GM12864 (cell line): ENCODE measurements around the gene OSTN.
"Not testable (repeated sequence)": the region's sequence is repeated elsewhere in the genome, so short reads cannot be mapped to it uniquely, and the experiment has no call there.

Experiments
- DNase-seq: peaks from one replicate; pipeline ENCODE4 v3.0.0-alpha.2; 2011; ENCODE audit warnings: low read depth
- H3K4me3 ChIP-seq: 2 replicates; pipeline ENCODE4 v1.5.1; 2011; ENCODE audit warnings: mild to moderate bottlenecking, low read depth, low read length, control low read depth
- TF ChIP-seq, protein P1 (sequence below): IDR thresholded peaks from 2 replicates; pipeline ENCODE4 v1.5.1; 2011; ENCODE audit warnings: low read depth, mild to moderate bottlenecking, moderate library complexity, low read length, control low read depth, inconsistent platforms; ENCODE audit errors: missing control alignments

The OSTN gene

GRCh38 chr3:191169566-191169965 is 29.5 kb upstream of the OSTN start:
- no peak for DNase-seq
- no peak overlapping the region for H3K4me3 ChIP-seq
- TF ChIP-seq, protein P1, sequence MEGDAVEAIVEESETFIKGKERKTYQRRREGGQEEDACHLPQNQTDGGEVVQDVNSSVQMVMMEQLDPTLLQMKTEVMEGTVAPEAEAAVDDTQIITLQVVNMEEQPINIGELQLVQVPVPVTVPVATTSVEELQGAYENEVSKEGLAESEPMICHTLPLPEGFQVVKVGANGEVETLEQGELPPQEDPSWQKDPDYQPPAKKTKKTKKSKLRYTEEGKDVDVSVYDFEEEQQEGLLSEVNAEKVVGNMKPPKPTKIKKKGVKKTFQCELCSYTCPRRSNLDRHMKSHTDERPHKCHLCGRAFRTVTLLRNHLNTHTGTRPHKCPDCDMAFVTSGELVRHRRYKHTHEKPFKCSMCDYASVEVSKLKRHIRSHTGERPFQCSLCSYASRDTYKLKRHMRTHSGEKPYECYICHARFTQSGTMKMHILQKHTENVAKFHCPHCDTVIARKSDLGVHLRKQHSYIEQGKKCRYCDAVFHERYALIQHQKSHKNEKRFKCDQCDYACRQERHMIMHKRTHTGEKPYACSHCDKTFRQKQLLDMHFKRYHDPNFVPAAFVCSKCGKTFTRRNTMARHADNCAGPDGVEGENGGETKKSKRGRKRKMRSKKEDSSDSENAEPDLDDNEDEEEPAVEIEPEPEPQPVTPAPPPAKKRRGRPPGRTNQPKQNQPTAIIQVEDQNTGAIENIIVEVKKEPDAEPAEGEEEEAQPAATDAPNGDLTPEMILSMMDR: no peak

DNA sequence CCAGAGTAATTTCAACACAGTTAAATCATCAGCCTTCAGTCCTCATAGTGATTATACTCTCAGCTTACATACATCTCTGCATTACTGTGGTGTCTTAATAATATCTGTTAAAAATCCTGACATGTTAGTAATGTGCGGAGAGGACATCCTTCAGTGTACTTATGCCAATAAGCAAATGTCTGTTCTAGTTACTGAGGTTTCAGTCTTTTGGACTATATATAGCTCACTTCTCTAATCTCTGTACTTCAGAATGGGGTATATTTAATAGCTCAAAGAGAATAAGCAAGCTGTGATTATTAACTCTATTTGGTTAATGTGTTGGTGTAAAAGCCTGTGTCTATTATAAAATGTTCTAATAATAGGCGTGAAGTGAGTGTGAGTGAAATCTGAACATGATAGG is 28.9 kb upstream of the OSTN start:
- no peak overlapping the region for H3K4me3 ChIP-seq
- TF ChIP-seq, protein P1: no peak
- DNase-seq: no peak

- no peak overlapping the region for H3K4me3 ChIP-seq
- DNase-seq: no peak
- TF ChIP-seq, protein P1: no peak
These were observed 23.9 kb upstream of the OSTN start for GRCh38 chr3:191175102-191175501.

GRCh38 chr3:191176038-191176785 is 22.8 kb upstream of the OSTN start:
- H3K4me3 ChIP-seq: no peak overlapping the region
- TF ChIP-seq, protein P1: no peak
- no peak for DNase-seq

DNA sequence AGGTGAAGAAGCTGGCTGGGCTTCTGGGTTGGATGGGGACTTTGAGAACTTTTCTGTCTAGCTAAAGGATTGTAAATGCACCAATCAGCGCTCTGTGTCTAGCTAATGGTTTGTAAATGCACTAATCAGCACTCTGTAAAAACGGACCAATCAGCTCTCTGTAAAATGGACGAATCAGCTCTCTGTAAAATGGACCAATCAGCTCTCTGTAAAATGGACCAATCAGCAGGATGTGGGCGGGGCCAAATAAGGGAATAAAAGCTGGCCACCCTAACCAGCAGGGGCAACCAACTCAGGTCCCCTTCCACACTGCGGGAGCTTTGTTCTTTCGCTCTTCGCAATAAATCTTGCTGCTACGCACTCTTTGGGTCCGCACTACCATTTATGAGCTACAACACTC is 13.7 kb upstream of the OSTN start:
- not testable (repeated sequence) for DNase-seq, H3K4me3 ChIP-seq

DNA sequence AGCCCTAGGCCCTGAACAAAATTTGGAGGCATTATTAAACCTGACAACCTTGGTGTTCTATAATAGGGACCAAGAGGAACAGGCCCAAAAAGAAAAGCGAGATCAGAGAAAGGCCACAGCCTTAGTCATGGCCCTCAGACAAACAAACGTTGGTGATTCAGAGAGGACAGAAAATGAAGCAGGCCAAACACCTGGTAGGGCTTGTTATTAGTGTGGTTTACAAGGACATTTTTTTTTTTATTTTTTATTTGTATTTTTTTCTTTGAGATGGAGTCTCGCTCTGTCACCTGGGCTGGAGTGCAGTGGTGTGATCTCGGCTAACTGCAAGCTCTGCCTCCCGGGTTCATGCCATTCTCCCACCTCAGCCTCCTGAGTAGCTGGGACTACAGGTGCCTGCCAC is 10.8 kb upstream of the OSTN start:
- not testable (repeated sequence) for H3K4me3 ChIP-seq, DNase-seq

DNA sequence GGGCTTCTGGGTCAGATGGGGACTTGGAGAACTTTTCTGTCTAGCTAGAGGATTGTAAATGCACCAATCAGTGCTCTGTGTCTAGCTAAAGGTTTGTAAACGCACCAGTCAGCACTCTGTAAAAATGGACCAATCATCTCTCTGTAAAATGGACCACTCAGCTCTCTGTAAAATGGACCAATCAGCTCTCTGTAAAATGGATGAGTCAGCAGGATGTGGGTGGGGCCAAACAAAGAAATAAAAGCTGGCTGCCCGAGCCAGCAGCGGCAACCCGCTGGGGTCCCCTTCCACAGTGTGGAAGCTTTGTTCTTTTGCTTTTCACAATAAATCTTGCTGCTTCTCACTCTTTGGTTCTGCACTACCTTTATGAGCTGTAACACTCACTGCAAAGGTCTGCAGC is 6.8 kb upstream of the OSTN start:
- not testable (repeated sequence) for H3K4me3 ChIP-seq, DNase-seq

DNA sequence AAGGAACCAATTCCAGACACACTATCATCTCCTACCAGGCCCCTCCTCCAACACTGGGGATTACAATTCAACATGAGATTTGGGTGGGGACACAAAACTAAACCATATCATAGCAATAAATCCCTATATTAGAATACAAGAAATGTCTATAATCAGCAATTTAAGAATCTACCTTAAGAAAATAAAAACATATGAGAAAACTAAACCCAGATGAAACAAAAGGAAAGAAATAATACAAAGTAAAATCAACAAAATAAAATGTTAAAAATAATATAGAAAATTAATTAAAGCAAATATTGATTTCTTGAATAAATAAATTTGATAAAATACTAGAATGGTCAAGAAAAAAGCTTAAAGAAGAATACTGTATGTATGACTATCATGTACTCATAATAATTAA is 6.1 kb upstream of the OSTN start:
- no peak overlapping the region for H3K4me3 ChIP-seq
- no peak for DNase-seq
- TF ChIP-seq, protein P1: no peak

DNA sequence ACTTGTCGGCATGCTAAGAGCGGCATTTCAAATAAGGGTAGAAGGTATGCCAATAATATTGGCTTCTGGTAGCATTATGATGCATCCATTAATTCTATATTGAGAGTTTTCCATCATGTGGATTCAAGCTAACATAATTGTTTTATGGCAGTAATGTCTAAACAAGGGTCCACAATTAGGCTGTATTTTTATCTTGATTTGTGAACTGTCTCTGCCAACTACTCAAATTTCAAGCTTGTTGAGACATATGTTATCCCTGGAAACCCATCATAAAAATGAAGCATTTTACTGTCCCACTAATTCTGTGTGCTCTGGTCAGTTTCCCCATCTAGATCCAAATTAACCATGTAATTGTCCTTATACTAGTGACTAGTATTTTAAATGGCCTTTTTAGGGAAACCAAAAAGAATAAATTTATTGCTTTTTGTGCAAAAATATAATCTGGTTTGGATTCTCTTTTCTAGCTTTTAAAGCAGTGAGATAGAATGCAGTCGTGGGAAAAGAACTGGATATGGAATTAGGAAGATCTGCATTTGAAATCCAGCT is 1.2 kb upstream of the OSTN start:
- DNase-seq: no peak
- H3K4me3 ChIP-seq: no peak overlapping the region
- TF ChIP-seq, protein P1: no peak
